Transverse colon (tissue), 4 donors: ENCODE data around the gene UGT2A3. TPM values are rescaled to one million over a fixed set of nuclear protein-coding genes. Genes with fewer than 3 reads are reported as not detected.
"Not testable (repeated sequence)": the region's sequence is repeated elsewhere in the genome, so short reads cannot be mapped to it uniquely, and the experiment has no call there.

Source experiments
- DNase-seq: peaks from one replicate; pipeline ENCODE4 v3.0.0-alpha.2; 2019
- H3K27ac ChIP-seq, 4 donors: fragments of 200-600 bp; sonication (generic); 2 replicates each; pipeline ENCODE4 v1.5.1; 2016 to 2018; ENCODE audit warnings: inconsistent platforms in 4 of 4
- H3K27me3 ChIP-seq: fragments of 200-600 bp; sonication (generic); 2 replicates; pipeline ENCODE4 v1.5.1; 2017; ENCODE audit warnings: inconsistent platforms
- H3K36me3 ChIP-seq, 4 donors: fragments of 200-600 bp; sonication (generic); 2 replicates each; pipeline ENCODE4 v1.5.1; 2017 to 2019; ENCODE audit warnings: inconsistent platforms in 4 of 4
- H3K4me1 ChIP-seq, 4 donors: fragments of 200-600 bp; sonication (generic); 2 replicates each; pipeline ENCODE4 v1.5.1; 2017 to 2020; ENCODE audit warnings: inconsistent platforms in 4 of 4
- H3K4me3 ChIP-seq, 4 donors: fragments of 200-600 bp; sonication (generic); 1 replicate in 1 of 4; 2 replicates in 3 of 4; pipeline versions ENCODE4 v1.5.1 to v1.6.1; 2017 to 2019; ENCODE audit warnings: inconsistent platforms in 4 of 4
- H3K9me3 ChIP-seq, 2 donors: fragments of 200-600 bp; sonication (generic); 2 replicates each; pipeline ENCODE4 v1.5.1; 2017 to 2019; ENCODE audit warnings: inconsistent platforms in 2 of 2
- EP300 ChIP-seq: sonication (generic); formaldehyde crosslinking; IDR thresholded peaks from one replicate; pipeline ENCODE4 v1.6.1; 2017; ENCODE audit warnings: antibody characterized with exemption, low read depth
- POLR2A ChIP-seq: fragments of 450-650 bp; IDR thresholded peaks from one replicate; pipeline ENCODE4 v1.6.1; 2016; ENCODE audit warnings: antibody characterized with exemption, mild to moderate bottlenecking, moderate library complexity
- POLR2AphosphoS5 ChIP-seq, 3 donors: sonication (generic); formaldehyde crosslinking; IDR thresholded peaks; one replicate each; pipeline ENCODE4 v1.6.1; 2016; ENCODE audit warnings: antibody characterized with exemption in 3 of 3
- WGBS, 2 donors: methylation state at CpG; one replicate each; pipeline ENCODE4 v1.1.5; 2018; ENCODE audit warnings: low coverage in 1 of 2; 5-methylcytosine and 5-hydroxymethylcytosine counted together
- in situ Hi-C, 4 donors: fragments of 200-750 bp; cut with MboI; loops; one replicate each; pipeline versions ENCODE4 v1.15.0 to v1.15.1; 2017; ENCODE audit warnings: low sequenced_read_pairs in 3 of 4, low pct_ligation_motif_present in 1 of 4, low pct_unique_long_range_greater_than_20kb in 1 of 4
- intact Hi-C: fragments of 100-400 bp; cut with DNase I; formaldehyde crosslinking; loops from one replicate; pipeline ENCODE4 v1.15.1; 2023; ENCODE audit warnings: low total_unique reads
- total RNA-seq, 4 donors: library from RNA; depleted of rRNA; stranded (reverse); fragments of >200 nt; gene quantifications; one replicate each; pipeline ENCODE4 v1.1.0, GENCODE V29; 2016
- TF ChIP-seq, protein P1 (sequence below), 5 experiments: fragments of 200-600 bp in 3 of 5; fragments of 450-650 bp in 2 of 5; sonication (generic) in 3 of 5; IDR thresholded peaks; 1 replicate in 2 of 5; 2 replicates in 3 of 5; pipeline ENCODE4 v1.5.1; 2016 to 2017; ENCODE audit warnings: antibody characterized with exemption in 5 of 5, inconsistent platforms in 3 of 5, mild to moderate bottlenecking in 2 of 5, moderate library complexity in 1 of 5

The UGT2A3 gene
- total RNA-seq, 4 donors from 2014 or later = 28.5 to 185 (median 90.3) TPM

DNA sequence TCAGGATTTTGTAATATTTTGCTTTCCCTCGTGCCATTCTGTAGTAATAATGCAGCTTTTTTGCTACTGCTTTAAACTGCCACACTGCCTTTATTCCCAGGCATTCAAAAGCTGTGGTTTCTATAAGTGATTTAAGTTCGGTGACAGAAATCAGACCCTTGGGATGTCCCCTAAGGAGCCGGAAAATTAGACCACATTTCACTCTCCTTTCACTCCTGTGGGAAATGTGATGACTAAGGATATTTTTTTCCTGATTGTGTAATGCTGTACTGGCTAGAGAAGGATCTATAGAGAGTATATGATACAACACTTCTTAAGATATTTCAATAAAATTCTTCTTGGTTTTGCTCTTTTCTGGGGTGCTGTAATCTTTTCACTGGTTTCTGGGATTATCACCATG, 24.4 kb downstream of the UGT2A3 start:
- in situ Hi-C loops = no loop called here
- TF ChIP-seq EP300 (no peak), POLR2AphosphoS5 (IDR thresholded peaks at IDR 0.05) (no peak), POLR2A (no peak)
- TF ChIP-seq, protein P1, sequence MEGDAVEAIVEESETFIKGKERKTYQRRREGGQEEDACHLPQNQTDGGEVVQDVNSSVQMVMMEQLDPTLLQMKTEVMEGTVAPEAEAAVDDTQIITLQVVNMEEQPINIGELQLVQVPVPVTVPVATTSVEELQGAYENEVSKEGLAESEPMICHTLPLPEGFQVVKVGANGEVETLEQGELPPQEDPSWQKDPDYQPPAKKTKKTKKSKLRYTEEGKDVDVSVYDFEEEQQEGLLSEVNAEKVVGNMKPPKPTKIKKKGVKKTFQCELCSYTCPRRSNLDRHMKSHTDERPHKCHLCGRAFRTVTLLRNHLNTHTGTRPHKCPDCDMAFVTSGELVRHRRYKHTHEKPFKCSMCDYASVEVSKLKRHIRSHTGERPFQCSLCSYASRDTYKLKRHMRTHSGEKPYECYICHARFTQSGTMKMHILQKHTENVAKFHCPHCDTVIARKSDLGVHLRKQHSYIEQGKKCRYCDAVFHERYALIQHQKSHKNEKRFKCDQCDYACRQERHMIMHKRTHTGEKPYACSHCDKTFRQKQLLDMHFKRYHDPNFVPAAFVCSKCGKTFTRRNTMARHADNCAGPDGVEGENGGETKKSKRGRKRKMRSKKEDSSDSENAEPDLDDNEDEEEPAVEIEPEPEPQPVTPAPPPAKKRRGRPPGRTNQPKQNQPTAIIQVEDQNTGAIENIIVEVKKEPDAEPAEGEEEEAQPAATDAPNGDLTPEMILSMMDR (IDR thresholded peaks at IDR 0.05) = no peak
- Histone ChIP-seq H3K4me3 (no peak overlapping the region), H3K27ac (no peak overlapping the region), H3K4me1 (no peaks in the 10 kb centered on the region), H3K9me3 (no peaks in the 10 kb centered on the region), H3K27me3 (no peaks in the 10 kb centered on the region), H3K36me3 (no peaks in the 10 kb centered on the region)
- intact Hi-C loops = no loop called here
- 74 to 83% methylated on average over 3 of the region's 3 CpGs for WGBS, 2 donors
- no peak for DNase-seq

DNA sequence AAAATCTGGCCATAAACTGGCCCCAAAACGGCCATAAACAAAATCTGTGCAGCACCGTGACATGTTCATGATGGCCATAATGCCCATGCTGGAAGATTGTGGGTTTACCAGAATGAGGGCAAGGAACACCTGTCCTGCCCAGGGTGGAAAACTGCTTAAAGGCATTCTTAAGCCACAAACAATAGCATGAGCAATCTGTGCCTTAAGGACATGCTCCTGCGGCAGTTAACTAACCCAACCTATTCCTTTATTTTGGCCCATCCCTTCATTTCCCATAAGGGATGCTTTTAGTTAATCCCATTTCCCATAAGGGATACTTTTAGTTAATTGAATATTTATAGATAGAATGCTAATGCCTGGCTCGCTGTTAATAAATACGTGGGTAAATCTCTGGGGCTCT, 29.4 kb downstream of the UGT2A3 start:
- 56 to 75% methylated on average over 4 to 5 of the region's 5 CpGs for WGBS, 2 donors

DNA sequence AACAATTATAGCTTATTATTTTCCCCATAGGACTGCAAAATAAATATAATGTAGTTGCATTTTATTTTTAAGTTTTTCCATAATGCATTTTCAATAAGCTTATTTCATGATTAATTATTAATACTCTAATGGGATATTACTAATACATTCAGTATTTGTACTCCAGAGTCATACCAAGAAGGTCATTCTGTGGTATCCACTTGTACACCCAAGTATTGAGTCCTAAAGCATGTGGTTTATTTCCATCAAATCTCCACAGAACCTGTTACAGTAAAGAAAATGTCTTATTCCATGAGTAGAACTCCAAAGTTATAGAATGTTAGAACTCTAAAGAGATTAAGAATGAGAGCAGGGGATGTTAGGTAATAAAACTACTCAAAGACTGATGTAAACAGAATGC, 30.6 kb downstream of the UGT2A3 start:
- H3K36me3 ChIP-seq = no peaks in the 10 kb centered on the region
- no peaks in the 10 kb centered on the region for H3K27me3 ChIP-seq
- H3K27ac ChIP-seq = no peak overlapping the region
- TF ChIP-seq, protein P1 (IDR thresholded peaks at IDR 0.05) = no peak
- TF ChIP-seq EP300 (no peak), POLR2A (no peak), POLR2AphosphoS5 (IDR thresholded peaks at IDR 0.05) (no peak)
- DNase-seq = no peak
- H3K4me3 ChIP-seq = no peak overlapping the region
- in situ Hi-C loops (no loop called here), intact Hi-C loops (no loop called here)
- H3K4me1 ChIP-seq = no peaks in the 10 kb centered on the region
- no peaks in the 10 kb centered on the region for H3K9me3 ChIP-seq

More for the DNA sequence above, 29.4 kb downstream of the UGT2A3 start:
- H3K9me3 ChIP-seq, H3K27ac ChIP-seq, H3K27me3 ChIP-seq, DNase-seq, H3K4me3 ChIP-seq, H3K4me1 ChIP-seq, intact Hi-C loops, in situ Hi-C loops, H3K36me3 ChIP-seq: not testable (repeated sequence)

DNA sequence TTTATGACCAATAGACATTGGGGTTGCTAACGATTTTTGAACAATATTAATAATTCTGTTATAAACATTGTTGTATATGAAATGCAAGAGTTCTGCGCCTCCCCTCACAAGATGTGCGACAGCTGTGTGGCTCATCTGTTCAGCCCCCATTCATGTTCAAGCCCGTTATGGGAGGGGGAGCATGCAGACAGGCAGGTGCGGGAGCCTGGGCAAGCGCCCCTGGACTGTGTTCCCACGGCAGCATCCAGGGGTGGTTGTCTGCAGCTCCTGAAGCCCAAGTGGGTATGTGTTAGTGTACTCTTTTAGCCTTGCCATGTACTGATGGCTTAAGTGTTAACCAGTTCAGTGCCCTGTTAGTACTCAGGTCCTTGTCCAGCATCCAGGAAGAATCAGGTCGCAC, 34.6 kb downstream of the UGT2A3 start:
- Histone ChIP-seq H3K4me1 (no peaks in the 10 kb centered on the region), H3K27ac (no peak overlapping the region), H3K27me3 (no peaks in the 10 kb centered on the region), H3K9me3 (no peaks in the 10 kb centered on the region), H3K36me3 (no peaks in the 10 kb centered on the region), H3K4me3 (no peak overlapping the region)
- no peak for TF ChIP-seq EP300
- TF ChIP-seq, protein P1 (IDR thresholded peaks at IDR 0.05) = no peak
- TF ChIP-seq POLR2A = no peak
- no peak for TF ChIP-seq POLR2AphosphoS5 (IDR thresholded peaks at IDR 0.05)
- no peak for DNase-seq
- in situ Hi-C loops = no loop called here
- intact Hi-C loops = no loop called here
- WGBS, 2 donors = 88 to 90% methylated on average over 2 to 8 of the region's 8 CpGs

DNA sequence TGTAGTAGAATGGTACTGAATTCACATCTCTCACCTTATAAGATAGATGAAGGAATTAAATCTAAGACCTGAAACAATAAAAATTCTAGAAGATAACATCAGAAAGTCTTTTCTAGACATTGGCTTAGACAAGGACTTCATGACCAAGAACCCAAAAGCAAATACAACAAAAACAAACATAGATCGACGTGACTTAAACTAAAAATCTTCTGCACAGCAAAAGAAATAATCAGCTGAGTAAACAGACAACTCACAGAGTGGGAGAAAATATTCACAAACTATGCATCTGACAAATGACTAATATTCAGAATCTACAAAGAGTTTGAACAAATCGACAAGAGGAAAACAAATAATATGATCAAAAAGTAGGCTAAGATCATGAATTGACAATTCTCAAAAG, 38.8 kb downstream of the UGT2A3 start:
- H3K4me1 ChIP-seq = no peaks in the 10 kb centered on the region
- H3K27me3 ChIP-seq = no peaks in the 10 kb centered on the region
- no peak for TF ChIP-seq POLR2AphosphoS5 (IDR thresholded peaks at IDR 0.05)
- TF ChIP-seq POLR2A = no peak
- no peak for TF ChIP-seq EP300
- TF ChIP-seq, protein P1 (IDR thresholded peaks at IDR 0.05) = no peak
- no peak overlapping the region for H3K27ac ChIP-seq
- H3K4me3 ChIP-seq = no peak overlapping the region
- in situ Hi-C loops = no loop called here
- H3K9me3 ChIP-seq = no peaks in the 10 kb centered on the region
- intact Hi-C loops = no loop called here
- DNase-seq = no peak
- H3K36me3 ChIP-seq = no peaks in the 10 kb centered on the region
- WGBS, 2 donors = 82 to 84% methylated on average over 2 to 3 of the region's 3 CpGs
